Right lobe of liver (tissue), 4 donors: ENCODE measurements around the gene TCEA3.

Source experiments
- POLR2A ChIP-seq: fragments of 450-650 bp; IDR thresholded peaks from one replicate; pipeline ENCODE4 v1.6.1; 2017; ENCODE audit warnings: antibody characterized with exemption, mild to moderate bottlenecking
- TF ChIP-seq, protein P1 (sequence below), 4 donors: fragments of 200-600 bp in 3 of 4; fragments of 450-650 bp in 1 of 4; IDR thresholded peaks; one replicate each; pipeline versions ENCODE4 v1.5.1 to v1.8.0; 2016 to 2022; ENCODE audit warnings: antibody characterized with exemption in 4 of 4, mild to moderate bottlenecking in 2 of 4
- donor health status: DM: no; HTN: no; CAD: no.
- donor health status: DM: no; HTN: no; CAD: no.
- donor health status: DM: no; HTN: yes; CAD: no.

DNA sequence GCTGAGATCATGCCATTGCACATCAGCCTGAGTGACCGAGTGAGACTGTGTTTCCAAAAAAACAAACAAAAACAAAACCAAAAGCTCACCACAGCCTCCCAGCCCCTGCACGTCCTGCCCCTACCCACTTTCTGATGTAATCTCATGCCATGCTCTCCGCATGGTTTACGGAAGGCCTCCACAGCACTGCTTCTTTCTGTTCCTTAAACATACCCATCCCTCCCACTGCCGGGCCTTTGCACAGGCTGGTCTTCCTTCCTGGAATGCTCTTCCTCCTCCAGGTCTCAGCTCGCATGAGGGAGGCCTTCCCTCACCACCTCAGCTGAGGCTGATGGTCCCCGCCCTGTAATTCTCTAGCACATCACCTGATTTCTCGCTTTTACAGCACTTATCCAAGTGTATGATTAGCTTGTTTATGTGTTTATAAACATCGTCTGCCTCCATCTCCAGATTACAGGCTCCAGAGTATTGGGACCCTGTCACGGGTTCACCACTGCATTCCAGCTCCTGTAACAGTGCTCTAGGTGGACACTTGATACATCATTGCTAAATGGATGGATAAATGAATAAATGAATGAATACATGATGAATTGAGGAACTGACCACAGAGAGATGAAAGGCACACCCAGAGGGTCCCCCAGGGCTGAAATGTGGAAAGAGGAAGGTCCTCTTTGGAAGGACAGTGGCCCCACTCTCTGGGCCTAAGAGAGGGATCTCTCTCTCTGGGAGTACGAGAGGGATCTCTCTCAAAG lies 22.1 kb downstream of the TCEA3 start:
- TF ChIP-seq, protein P1, sequence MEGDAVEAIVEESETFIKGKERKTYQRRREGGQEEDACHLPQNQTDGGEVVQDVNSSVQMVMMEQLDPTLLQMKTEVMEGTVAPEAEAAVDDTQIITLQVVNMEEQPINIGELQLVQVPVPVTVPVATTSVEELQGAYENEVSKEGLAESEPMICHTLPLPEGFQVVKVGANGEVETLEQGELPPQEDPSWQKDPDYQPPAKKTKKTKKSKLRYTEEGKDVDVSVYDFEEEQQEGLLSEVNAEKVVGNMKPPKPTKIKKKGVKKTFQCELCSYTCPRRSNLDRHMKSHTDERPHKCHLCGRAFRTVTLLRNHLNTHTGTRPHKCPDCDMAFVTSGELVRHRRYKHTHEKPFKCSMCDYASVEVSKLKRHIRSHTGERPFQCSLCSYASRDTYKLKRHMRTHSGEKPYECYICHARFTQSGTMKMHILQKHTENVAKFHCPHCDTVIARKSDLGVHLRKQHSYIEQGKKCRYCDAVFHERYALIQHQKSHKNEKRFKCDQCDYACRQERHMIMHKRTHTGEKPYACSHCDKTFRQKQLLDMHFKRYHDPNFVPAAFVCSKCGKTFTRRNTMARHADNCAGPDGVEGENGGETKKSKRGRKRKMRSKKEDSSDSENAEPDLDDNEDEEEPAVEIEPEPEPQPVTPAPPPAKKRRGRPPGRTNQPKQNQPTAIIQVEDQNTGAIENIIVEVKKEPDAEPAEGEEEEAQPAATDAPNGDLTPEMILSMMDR (IDR thresholded peaks at IDR 0.05) = no peak
- no peak for TF ChIP-seq POLR2A
